HFF-Myc (cell line): ENCODE measurements around the gene IGFBP7.
"Not testable (repeated sequence)": the region's sequence is repeated elsewhere in the genome, so short reads cannot be mapped to it uniquely, and the experiment has no call there.

Source experiments
- DNase-seq: peaks from one replicate; pipeline ENCODE4 v3.0.0-alpha.2; 2011; ENCODE audit warnings: low read depth; ENCODE audit errors: extremely low read depth
- H3K4me3 ChIP-seq: replicated peaks from 2 replicates; pipeline ENCODE4 v1.5.1; 2011; ENCODE audit warnings: low read depth, mild to moderate bottlenecking, control low read depth, low read length
- TF ChIP-seq, protein P1 (sequence below): IDR thresholded peaks from 2 replicates; pipeline ENCODE4 v1.5.1; 2012; ENCODE audit warnings: mild to moderate bottlenecking, low read depth, low read length, control low read depth; ENCODE audit errors: missing control alignments

The IGFBP7 gene

DNA sequence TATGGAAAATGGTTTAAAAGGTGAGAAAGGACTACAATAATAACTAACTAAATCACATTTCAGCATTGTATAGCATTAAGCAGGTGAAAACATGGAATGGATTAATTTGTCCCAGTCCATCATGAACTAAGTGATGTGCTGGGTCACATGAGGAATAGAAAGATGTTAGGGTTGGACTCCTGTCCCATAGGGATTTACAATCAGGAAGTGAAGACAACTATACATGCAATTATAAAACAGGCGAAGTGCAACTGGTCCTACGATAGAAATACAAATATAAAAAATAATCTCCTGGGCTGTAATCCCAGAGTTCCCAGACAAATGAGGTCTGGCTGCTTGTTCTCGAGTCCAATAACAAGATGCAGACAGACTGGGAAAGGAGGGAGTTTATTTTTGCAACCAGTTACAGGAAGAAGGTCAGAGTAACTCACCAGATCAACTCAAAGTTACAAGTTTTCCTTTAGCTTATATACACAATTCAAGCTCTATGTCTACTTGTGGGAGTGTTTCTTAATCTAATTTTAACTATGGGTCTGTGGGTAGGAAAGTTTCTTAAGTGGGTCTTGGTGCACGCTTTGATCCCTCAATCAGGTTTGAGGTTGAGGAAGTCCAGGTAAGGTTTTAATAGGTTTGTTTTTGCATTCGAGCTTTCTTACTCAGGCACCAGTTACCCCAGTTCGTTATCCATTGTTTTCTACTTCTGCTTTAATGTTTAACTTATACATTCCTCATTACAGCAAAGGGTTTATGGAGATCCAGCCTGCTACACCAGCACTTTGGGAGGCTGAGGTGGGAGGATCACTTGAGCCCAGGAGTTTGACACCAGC is 50.1 kb downstream of the IGFBP7 start:
- TF ChIP-seq, protein P1, sequence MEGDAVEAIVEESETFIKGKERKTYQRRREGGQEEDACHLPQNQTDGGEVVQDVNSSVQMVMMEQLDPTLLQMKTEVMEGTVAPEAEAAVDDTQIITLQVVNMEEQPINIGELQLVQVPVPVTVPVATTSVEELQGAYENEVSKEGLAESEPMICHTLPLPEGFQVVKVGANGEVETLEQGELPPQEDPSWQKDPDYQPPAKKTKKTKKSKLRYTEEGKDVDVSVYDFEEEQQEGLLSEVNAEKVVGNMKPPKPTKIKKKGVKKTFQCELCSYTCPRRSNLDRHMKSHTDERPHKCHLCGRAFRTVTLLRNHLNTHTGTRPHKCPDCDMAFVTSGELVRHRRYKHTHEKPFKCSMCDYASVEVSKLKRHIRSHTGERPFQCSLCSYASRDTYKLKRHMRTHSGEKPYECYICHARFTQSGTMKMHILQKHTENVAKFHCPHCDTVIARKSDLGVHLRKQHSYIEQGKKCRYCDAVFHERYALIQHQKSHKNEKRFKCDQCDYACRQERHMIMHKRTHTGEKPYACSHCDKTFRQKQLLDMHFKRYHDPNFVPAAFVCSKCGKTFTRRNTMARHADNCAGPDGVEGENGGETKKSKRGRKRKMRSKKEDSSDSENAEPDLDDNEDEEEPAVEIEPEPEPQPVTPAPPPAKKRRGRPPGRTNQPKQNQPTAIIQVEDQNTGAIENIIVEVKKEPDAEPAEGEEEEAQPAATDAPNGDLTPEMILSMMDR: no peak
- H3K4me3 ChIP-seq: no peak overlapping the region

GRCh38 chr4:57055886-57056285 is 54.3 kb downstream of the IGFBP7 start:
- TF ChIP-seq, protein P1: no peak
- no peak for DNase-seq
- H3K4me3 ChIP-seq: no peak overlapping the region

More for the DNA sequence above, 50.1 kb downstream of the IGFBP7 start:
- no peak for DNase-seq

- DNase-seq: no peak
- TF ChIP-seq, protein P1: no peak
- no peak overlapping the region for H3K4me3 ChIP-seq
Measured at GRCh38 chr4:57053508-57053907, 56.7 kb downstream of the IGFBP7 start.

- TF ChIP-seq, protein P1: no peak
- no peak overlapping the region for H3K4me3 ChIP-seq
- DNase-seq: no peak
Measured at GRCh38 chr4:57051524-57051923, 58.7 kb downstream of the IGFBP7 start.

- DNase-seq: no peak
- no peak overlapping the region for H3K4me3 ChIP-seq
- TF ChIP-seq, protein P1: no peak
Measured at GRCh38 chr4:57051095-57051494, 59.1 kb downstream of the IGFBP7 start.

DNA sequence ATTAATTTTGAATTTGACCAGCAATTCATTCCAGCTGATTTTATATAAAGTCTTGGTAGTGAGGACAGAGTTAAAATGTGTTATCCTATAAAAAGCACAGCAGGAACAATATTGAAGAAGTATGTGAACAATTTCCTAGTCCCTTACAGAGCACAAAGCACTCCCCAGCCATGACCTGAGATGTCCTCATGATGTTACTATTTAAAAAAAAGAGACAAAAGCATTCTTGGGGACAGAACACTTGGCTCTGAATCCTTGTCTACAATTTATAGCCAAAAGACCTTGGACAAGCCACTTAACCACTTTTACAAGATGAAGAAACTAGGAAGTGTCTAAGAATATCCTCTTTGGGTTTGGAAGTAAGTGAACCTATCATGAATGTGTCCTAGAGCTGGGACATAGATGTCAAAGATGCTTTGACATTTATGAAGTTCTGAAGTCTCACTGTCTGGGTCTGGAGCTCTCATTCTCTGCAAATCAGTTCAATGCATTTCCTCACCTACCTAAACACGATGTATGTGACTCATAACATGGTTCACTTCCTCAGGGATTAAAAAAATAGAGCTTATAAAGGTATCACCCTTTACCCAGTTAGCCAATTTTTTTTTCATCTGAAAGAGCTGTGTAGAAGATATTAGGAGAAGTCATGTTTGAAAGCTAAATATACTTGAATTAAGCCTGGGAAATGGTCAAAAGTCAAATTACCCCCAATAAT is 61.4 kb downstream of the IGFBP7 start:
- H3K4me3 ChIP-seq: no peak overlapping the region
- no peak for DNase-seq
- TF ChIP-seq, protein P1: no peak

- DNase-seq, H3K4me3 ChIP-seq: not testable (repeated sequence)
Measured at GRCh38 chr4:57047046-57047445, 63.1 kb downstream of the IGFBP7 start.
